Panc1 (cell line): ENCODE results near the gene SMIM33. TPM values are rescaled to one million over a fixed set of nuclear protein-coding genes. Genes with fewer than 3 reads are reported as not detected.

Experiments used
- ATAC-seq: fragments of 200-7000 bp; cut with Tn5 transposase; 2 replicates; pipeline ENCODE4 v1.9.1; 2020; ENCODE audit warnings: mild to moderate bottlenecking, moderate library complexity
- BruUV-seq: library from RNA; stranded (reverse); fragments of 400-500 nt; replicated peaks from 2 replicates; lab custom pipeline; 2021; lab: Mats Ljungman, UMichigan
- CTCF ChIA-PET: fragments of 300-600 bp; sonication (Branson Sonifier 250); formaldehyde crosslinking; loops from one replicate; lab custom pipeline; 2022; ENCODE audit warnings: antibody characterized with exemption; lab: Charles Lee
- POLR2A ChIA-PET: fragments of 300-600 bp; sonication (Branson Sonifier 250); formaldehyde crosslinking; loops from one replicate; lab custom pipeline; 2022; ENCODE audit warnings: antibody characterized with exemption; lab: Charles Lee
- DNase-seq: peaks from one replicate; pipeline ENCODE4 v3.0.0-alpha.2; 2010; ENCODE audit warnings: low read depth, low spot score
- H3K27ac ChIP-seq: 2 replicates; pipeline ENCODE4 v1.5.1; 2011; ENCODE audit warnings: mild to moderate bottlenecking, low read length, inconsistent platforms
- H3K27me3 ChIP-seq: fragments of 200-500 bp; sonication (Bioruptor generic); 2 replicates; pipeline ENCODE4 v1.6.0; 2014; ENCODE audit warnings: low read length, inconsistent platforms; ENCODE audit not compliant: control insufficient read depth, insufficient read depth
- H3K36me3 ChIP-seq: fragments of 200-500 bp; sonication (Bioruptor generic); 2 replicates; pipeline ENCODE4 v1.5.1; 2014; ENCODE audit warnings: inconsistent platforms, mild to moderate bottlenecking, low read length, moderate library complexity; ENCODE audit not compliant: control insufficient read depth, insufficient read depth
- H3K4me1 ChIP-seq: 2 replicates; pipeline ENCODE4 v1.5.1; 2011; ENCODE audit warnings: inconsistent platforms, mild to moderate bottlenecking, low read length, moderate library complexity; ENCODE audit not compliant: control insufficient read depth, insufficient read depth
- H3K4me3 ChIP-seq, 2 experiments: 2 replicates each; pipeline ENCODE4 v1.5.1; 2011 to 2012; ENCODE audit warnings: low read depth in 2 of 2, low read length in 2 of 2, mild to moderate bottlenecking in 2 of 2, inconsistent platforms in 1 of 2, moderate library complexity in 1 of 2
- H3K9me3 ChIP-seq: fragments of 200-500 bp; sonication (Bioruptor generic); 2 replicates; pipeline ENCODE4 v1.5.1; 2014; ENCODE audit warnings: low read depth, mild to moderate bottlenecking, inconsistent platforms, low read length, moderate library complexity; ENCODE audit not compliant: control insufficient read depth, insufficient read depth
- POLR2AphosphoS5 ChIP-seq: IDR thresholded peaks from 2 replicates; pipeline ENCODE4 v1.6.1; 2012; ENCODE audit warnings: mild to moderate bottlenecking, low read depth, low read length, moderate library complexity
- SIN3A ChIP-seq: IDR thresholded peaks from 2 replicates; pipeline ENCODE4 v1.6.1; 2012; ENCODE audit warnings: low read depth, mild to moderate bottlenecking, low read length, moderate library complexity, borderline replicate concordance; ENCODE audit not compliant: insufficient read depth
- TCF7L2 ChIP-seq: IDR thresholded peaks from 2 replicates; pipeline ENCODE4 v1.6.1; 2011; ENCODE audit warnings: mild to moderate bottlenecking, low read depth, low read length, inconsistent platforms
- in situ Hi-C: cut with HindIII; loops from 2 replicates; pipeline ENCODE4 v1.10.0; 2016; ENCODE audit warnings: low sequenced_read_pairs, low pct_unique_long_range_greater_than_20kb
- intact Hi-C: fragments of 100-400 bp; cut with micrococcal nuclease; formaldehyde crosslinking; loops from one replicate; pipeline ENCODE4 v1.10.0; 2022; ENCODE audit not compliant: unreplicated experiment
- total RNA-seq: library from RNA; stranded (reverse); gene quantifications from one replicate; pipeline ENCODE4 v1.2.1, GENCODE V29; 2021; ENCODE audit not compliant: unreplicated experiment
- TF ChIP-seq, protein P1 (sequence below): fragments of 450-650 bp; IDR thresholded peaks from 2 replicates; pipeline ENCODE4 v1.5.1; 2017; ENCODE audit warnings: mild to moderate bottlenecking
- TF ChIP-seq, protein P2 (sequence below), 2 experiments: IDR thresholded peaks; 2 replicates each; pipeline ENCODE4 v1.6.1; 2011 to 2012; ENCODE audit warnings: low read depth in 2 of 2, control low read depth in 1 of 2, low read length in 1 of 2, mild to moderate bottlenecking in 1 of 2, moderate library complexity in 1 of 2; ENCODE audit not compliant: insufficient read depth in 1 of 2

SMIM33 gene
- total RNA-seq, 1 experiment from 2014 or later: not detected

DNA sequence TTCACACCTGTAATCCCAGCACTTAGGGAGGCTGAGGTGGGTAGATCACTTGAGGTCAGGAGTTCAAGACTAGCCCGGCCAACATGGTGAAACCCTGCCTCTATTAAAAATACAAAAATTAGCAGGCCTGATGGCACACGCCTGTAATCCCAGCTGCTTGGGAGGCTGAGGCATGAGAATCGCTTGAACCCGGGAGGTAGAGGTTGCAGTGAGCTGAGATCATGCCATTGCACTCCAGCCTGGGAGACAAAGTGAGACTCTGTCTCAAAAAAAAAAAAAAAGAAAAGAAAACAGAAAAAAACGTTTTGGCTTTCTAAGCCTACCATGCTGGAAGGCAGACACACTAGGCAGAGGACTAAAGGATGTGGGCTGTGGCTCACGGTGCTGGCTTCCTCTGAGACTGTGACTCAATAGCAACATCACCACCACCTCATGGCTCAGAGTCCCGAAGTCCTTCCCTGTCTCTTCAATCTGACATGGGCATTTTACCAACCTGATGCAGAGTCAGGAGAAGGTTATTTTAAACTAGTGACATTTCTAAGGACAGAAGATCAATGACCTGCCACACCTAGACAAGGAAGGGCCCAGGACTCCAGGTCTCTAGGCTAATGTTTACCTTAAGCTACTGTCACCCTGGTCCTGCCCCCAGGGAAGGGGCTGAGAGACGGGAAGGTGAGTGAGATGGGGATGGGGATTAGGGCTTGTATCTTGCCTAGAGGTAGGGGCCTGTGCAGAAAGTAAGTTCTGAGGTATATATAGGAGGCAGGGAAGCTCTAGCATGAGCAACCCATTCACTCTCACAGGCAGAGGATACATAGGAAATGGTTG is 12.0 kb upstream of the SMIM33 start:
- TF ChIP-seq, protein P1, sequence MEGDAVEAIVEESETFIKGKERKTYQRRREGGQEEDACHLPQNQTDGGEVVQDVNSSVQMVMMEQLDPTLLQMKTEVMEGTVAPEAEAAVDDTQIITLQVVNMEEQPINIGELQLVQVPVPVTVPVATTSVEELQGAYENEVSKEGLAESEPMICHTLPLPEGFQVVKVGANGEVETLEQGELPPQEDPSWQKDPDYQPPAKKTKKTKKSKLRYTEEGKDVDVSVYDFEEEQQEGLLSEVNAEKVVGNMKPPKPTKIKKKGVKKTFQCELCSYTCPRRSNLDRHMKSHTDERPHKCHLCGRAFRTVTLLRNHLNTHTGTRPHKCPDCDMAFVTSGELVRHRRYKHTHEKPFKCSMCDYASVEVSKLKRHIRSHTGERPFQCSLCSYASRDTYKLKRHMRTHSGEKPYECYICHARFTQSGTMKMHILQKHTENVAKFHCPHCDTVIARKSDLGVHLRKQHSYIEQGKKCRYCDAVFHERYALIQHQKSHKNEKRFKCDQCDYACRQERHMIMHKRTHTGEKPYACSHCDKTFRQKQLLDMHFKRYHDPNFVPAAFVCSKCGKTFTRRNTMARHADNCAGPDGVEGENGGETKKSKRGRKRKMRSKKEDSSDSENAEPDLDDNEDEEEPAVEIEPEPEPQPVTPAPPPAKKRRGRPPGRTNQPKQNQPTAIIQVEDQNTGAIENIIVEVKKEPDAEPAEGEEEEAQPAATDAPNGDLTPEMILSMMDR: no peak
- TF ChIP-seq SIN3A (no peak), POLR2AphosphoS5 (no peak), TCF7L2 (no peak)
- TF ChIP-seq, protein P2, sequence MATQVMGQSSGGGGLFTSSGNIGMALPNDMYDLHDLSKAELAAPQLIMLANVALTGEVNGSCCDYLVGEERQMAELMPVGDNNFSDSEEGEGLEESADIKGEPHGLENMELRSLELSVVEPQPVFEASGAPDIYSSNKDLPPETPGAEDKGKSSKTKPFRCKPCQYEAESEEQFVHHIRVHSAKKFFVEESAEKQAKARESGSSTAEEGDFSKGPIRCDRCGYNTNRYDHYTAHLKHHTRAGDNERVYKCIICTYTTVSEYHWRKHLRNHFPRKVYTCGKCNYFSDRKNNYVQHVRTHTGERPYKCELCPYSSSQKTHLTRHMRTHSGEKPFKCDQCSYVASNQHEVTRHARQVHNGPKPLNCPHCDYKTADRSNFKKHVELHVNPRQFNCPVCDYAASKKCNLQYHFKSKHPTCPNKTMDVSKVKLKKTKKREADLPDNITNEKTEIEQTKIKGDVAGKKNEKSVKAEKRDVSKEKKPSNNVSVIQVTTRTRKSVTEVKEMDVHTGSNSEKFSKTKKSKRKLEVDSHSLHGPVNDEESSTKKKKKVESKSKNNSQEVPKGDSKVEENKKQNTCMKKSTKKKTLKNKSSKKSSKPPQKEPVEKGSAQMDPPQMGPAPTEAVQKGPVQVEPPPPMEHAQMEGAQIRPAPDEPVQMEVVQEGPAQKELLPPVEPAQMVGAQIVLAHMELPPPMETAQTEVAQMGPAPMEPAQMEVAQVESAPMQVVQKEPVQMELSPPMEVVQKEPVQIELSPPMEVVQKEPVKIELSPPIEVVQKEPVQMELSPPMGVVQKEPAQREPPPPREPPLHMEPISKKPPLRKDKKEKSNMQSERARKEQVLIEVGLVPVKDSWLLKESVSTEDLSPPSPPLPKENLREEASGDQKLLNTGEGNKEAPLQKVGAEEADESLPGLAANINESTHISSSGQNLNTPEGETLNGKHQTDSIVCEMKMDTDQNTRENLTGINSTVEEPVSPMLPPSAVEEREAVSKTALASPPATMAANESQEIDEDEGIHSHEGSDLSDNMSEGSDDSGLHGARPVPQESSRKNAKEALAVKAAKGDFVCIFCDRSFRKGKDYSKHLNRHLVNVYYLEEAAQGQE (IDR thresholded peaks at IDR 0.05; ENCODE audit: insufficient read depth in 1 of 2, low read depth in 2 of 2, low read length in 1 of 2): no peak
- Histone ChIP-seq H3K36me3 (no peaks in the 10 kb centered on the region), H3K27ac (no peak overlapping the region), H3K9me3 (no peaks in the 10 kb centered on the region), H3K4me3 (no peak overlapping the region), H3K4me1 (no peaks in the 10 kb centered on the region), H3K27me3 (no peaks in the 10 kb centered on the region)
- ATAC-seq (peak; percentile 45; the same call in 1 of the 2 replicates), DNase-seq (no peak)
- no TSS peak for BruUV-seq
- ChIA-PET POLR2A (interaction anchor here (0.6 to 0.7 kb wide), 2 partner anchors 112 to 127 kb away, joined by 3 to 5 read pairs; no protein-coding TSS in a partner anchor), CTCF (interaction anchor here (0.9 kb wide), 1 partner anchor 55 kb away, joined by 3 read pairs; no protein-coding TSS in a partner anchor)
- in situ Hi-C loops: no loop called here
- intact Hi-C loops: no loop called here

DNA sequence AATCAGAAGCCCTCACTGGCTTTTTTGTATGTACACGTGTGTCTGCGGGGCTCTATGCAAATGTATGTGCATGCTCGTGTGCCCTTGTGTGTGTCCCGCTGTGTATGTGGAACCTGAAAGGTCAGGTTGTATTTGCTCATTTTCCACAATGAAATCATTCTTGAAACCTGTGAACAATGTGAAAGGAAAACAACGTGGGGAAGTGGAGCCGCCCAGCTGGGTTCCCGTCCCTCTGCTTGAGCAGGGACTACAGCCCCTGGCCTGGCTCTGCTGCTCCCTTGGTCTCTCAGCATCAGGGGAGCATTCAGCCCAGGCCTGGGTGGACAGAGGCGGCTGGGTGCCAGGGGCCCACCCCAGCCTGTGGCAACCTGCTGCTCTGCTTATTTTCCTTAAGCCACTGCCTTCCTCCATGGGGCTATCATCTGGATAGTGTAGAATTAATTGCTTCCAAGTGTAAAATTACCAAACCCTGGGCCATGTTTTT is 11.3 kb upstream of the SMIM33 start:
- Histone ChIP-seq H3K4me1 (no peaks in the 10 kb centered on the region), H3K36me3 (no peaks in the 10 kb centered on the region), H3K4me3 (no peak overlapping the region), H3K27me3 (no peaks in the 10 kb centered on the region), H3K9me3 (no peaks in the 10 kb centered on the region), H3K27ac (no peak overlapping the region)
- BruUV-seq: no TSS peak
- TF ChIP-seq, protein P1: no peak
- TF ChIP-seq POLR2AphosphoS5 (no peak), TCF7L2 (no peak)
- POLR2A ChIA-PET: no interaction called here
- ATAC-seq: no peak
- intact Hi-C loops: no loop called here
- CTCF ChIA-PET: no interaction called here
- in situ Hi-C loops: no loop called here
- DNase-seq: no peak
